Astrocyte (in vitro differentiated cells and primary cell): ENCODE measurements around the gene LRMDA. TPM values are rescaled to one million over a fixed set of nuclear protein-coding genes. Genes with fewer than 3 reads are reported as not detected.

Experiments
- DNase-seq: peaks from one replicate; pipeline ENCODE4 v3.0.0-alpha.2; 2010; ENCODE audit warnings: low read depth
- FAIRE-seq: peaks from 2 replicates; lab custom pipeline; 2011; peaks lifted over from hg19 to GRCh38; lab: Jason Lieb, UNC
- H2AFZ ChIP-seq: 2 replicates; pipeline ENCODE4 v1.6.0; 2012; ENCODE audit warnings: low read depth, low read length, inconsistent platforms
- H3K27ac ChIP-seq: 2 replicates; pipeline ENCODE4 v1.5.1; 2011; ENCODE audit warnings: low read depth, low read length, inconsistent platforms
- H3K27me3 ChIP-seq: 2 replicates; pipeline ENCODE4 v1.6.0; 2011; ENCODE audit warnings: low read length, inconsistent platforms; ENCODE audit not compliant: insufficient read depth
- H3K36me3 ChIP-seq: 2 replicates; pipeline ENCODE4 v1.5.1; 2011; ENCODE audit warnings: low read length, inconsistent platforms; ENCODE audit not compliant: insufficient read depth
- H3K4me1 ChIP-seq: 2 replicates; pipeline ENCODE4 v1.5.1; 2011; ENCODE audit warnings: low read length, inconsistent platforms; ENCODE audit not compliant: insufficient read depth
- H3K4me2 ChIP-seq: 2 replicates; pipeline ENCODE4 v1.6.0; 2012; ENCODE audit warnings: low read length, inconsistent platforms
- H3K4me3 ChIP-seq: 2 replicates; pipeline ENCODE4 v1.5.1; 2011; ENCODE audit warnings: low read depth, mild to moderate bottlenecking, low read length, inconsistent platforms; ENCODE audit not compliant: insufficient read depth
- H3K79me2 ChIP-seq: 2 replicates; pipeline ENCODE4 v1.6.0; 2012; ENCODE audit warnings: mild to moderate bottlenecking, low read length, inconsistent platforms; ENCODE audit not compliant: insufficient read depth
- H3K9ac ChIP-seq: 2 replicates; pipeline ENCODE4 v1.6.0; 2012; ENCODE audit warnings: mild to moderate bottlenecking, low read length, inconsistent platforms
- H3K9me3 ChIP-seq: 2 replicates; pipeline ENCODE4 v1.5.1; 2012; ENCODE audit warnings: low read depth, mild to moderate bottlenecking, low read length, inconsistent platforms; ENCODE audit not compliant: insufficient read depth
- H4K20me1 ChIP-seq: 2 replicates; pipeline ENCODE4 v1.6.0; 2012; ENCODE audit warnings: low read length, inconsistent platforms; ENCODE audit not compliant: insufficient read depth
- H3K27ac Mint-ChIP-seq: one replicate; pipeline ENCODE4 v1.8.0; 2021; ENCODE audit warnings: mild to moderate bottlenecking, mixed read lengths; ENCODE audit not compliant: unreplicated experiment
- H3K27me3 Mint-ChIP-seq: one replicate; pipeline ENCODE4 v1.8.0; 2021; ENCODE audit warnings: low read depth, mixed read lengths; ENCODE audit not compliant: unreplicated experiment
- H3K36me3 Mint-ChIP-seq: one replicate; pipeline ENCODE4 v1.8.0; 2021; ENCODE audit warnings: low read depth, mixed read lengths; ENCODE audit not compliant: unreplicated experiment
- H3K4me1 Mint-ChIP-seq: one replicate; pipeline ENCODE4 v1.8.0; 2021; ENCODE audit warnings: low read depth, mixed read lengths; ENCODE audit not compliant: unreplicated experiment
- H3K4me3 Mint-ChIP-seq: one replicate; pipeline ENCODE4 v1.8.0; 2021; ENCODE audit warnings: mild to moderate bottlenecking, moderate library complexity, mixed read lengths; ENCODE audit not compliant: unreplicated experiment
- H3K9me3 Mint-ChIP-seq: one replicate; pipeline ENCODE4 v1.8.0; 2021; ENCODE audit warnings: mild to moderate bottlenecking, mixed read lengths; ENCODE audit not compliant: unreplicated experiment
- EZH2 ChIP-seq: IDR thresholded peaks from 2 replicates; pipeline ENCODE4 v1.6.1; 2012; ENCODE audit warnings: mild to moderate bottlenecking, low read length, inconsistent platforms; ENCODE audit not compliant: insufficient read depth
- total RNA-seq: library from RNA; stranded (reverse); gene quantifications from 2 replicates; pipeline ENCODE4 v1.2.1, GENCODE V29; 2021
- TF ChIP-seq, protein P1 (sequence below): IDR thresholded peaks from 2 replicates; pipeline ENCODE4 v1.5.1; 2011; ENCODE audit warnings: low read depth, mild to moderate bottlenecking, inconsistent platforms, low read length, moderate library complexity; ENCODE audit not compliant: insufficient read depth

The LRMDA gene
- total RNA-seq, 1 donor from 2014 or later, result 2.7 TPM

- no peak overlapping the region for H3K4me3 ChIP-seq
- Mint-ChIP-seq H3K27me3 (no peaks in the 10 kb centered on the region), H3K9me3 (no peaks in the 10 kb centered on the region), H3K4me1 (peaks cover 22% of the 10 kb centered on the region), H3K27ac (no peak overlapping the region), H3K4me3 (no peak overlapping the region), H3K36me3 (no peaks in the 10 kb centered on the region)
- H4K20me1 ChIP-seq, result no peaks in the 10 kb centered on the region
- no peaks in the 10 kb centered on the region for H3K4me1 ChIP-seq
- no peak overlapping the region for H3K27ac ChIP-seq
- no peak for TF ChIP-seq EZH2
- TF ChIP-seq, protein P1, sequence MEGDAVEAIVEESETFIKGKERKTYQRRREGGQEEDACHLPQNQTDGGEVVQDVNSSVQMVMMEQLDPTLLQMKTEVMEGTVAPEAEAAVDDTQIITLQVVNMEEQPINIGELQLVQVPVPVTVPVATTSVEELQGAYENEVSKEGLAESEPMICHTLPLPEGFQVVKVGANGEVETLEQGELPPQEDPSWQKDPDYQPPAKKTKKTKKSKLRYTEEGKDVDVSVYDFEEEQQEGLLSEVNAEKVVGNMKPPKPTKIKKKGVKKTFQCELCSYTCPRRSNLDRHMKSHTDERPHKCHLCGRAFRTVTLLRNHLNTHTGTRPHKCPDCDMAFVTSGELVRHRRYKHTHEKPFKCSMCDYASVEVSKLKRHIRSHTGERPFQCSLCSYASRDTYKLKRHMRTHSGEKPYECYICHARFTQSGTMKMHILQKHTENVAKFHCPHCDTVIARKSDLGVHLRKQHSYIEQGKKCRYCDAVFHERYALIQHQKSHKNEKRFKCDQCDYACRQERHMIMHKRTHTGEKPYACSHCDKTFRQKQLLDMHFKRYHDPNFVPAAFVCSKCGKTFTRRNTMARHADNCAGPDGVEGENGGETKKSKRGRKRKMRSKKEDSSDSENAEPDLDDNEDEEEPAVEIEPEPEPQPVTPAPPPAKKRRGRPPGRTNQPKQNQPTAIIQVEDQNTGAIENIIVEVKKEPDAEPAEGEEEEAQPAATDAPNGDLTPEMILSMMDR, result no peak
- H3K79me2 ChIP-seq, result no peaks in the 10 kb centered on the region
- H3K27me3 ChIP-seq, result no peaks in the 10 kb centered on the region
- DNase-seq (no peak), FAIRE-seq (no peak)
- no peak overlapping the region for H3K4me2 ChIP-seq
- H2AFZ ChIP-seq, result no peak overlapping the region
- no peaks in the 10 kb centered on the region for H3K9me3 ChIP-seq
- H3K36me3 ChIP-seq, result no peaks in the 10 kb centered on the region
- H3K9ac ChIP-seq, result no peak overlapping the region
Observed at GRCh38 chr10:76297358-76297757, 865.9 kb downstream of the LRMDA start.

GRCh38 chr10:76297780-76298281 lies 866.4 kb downstream of the LRMDA start:
- Histone ChIP-seq H3K36me3 (no peaks in the 10 kb centered on the region), H3K4me2 (no peak overlapping the region), H3K4me3 (no peak overlapping the region), H3K27me3 (no peaks in the 10 kb centered on the region), H3K79me2 (no peaks in the 10 kb centered on the region), H2AFZ (no peak overlapping the region), H4K20me1 (no peaks in the 10 kb centered on the region), H3K9me3 (no peaks in the 10 kb centered on the region), H3K4me1 (peaks cover 3% of the 10 kb centered on the region), H3K9ac (no peak overlapping the region), H3K27ac (no peak overlapping the region)
- FAIRE-seq (no peak), DNase-seq (no peak)
- no peaks in the 10 kb centered on the region for H3K36me3 Mint-ChIP-seq
- TF ChIP-seq, protein P1, result no peak
- no peak for TF ChIP-seq EZH2
- H3K9me3 Mint-ChIP-seq, result no peaks in the 10 kb centered on the region
- no peaks in the 10 kb centered on the region for H3K27me3 Mint-ChIP-seq
- H3K4me3 Mint-ChIP-seq, result no peak overlapping the region
- peaks cover 25% of the 10 kb centered on the region for H3K4me1 Mint-ChIP-seq
- no peak overlapping the region for H3K27ac Mint-ChIP-seq

DNA sequence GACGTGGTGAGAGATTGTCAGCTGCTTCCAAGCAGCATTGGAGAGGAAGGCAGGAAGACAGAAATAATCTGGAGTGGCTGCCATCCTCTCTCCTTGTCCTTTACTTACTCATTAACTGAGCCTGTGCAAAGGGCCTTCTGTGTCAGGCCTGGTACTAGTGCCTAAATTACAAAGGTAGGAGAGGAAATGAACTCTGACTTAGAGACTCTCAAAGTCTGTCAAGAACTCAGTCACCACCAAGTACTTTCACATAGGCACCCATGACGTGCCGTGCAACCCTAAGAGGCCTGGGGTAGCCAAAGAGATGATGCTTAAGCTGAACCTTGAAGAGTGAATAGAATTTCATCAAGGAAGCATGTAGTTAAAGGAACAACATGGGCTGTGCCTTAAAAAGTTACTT lies 866.9 kb downstream of the LRMDA start:
- H3K79me2 ChIP-seq, result no peaks in the 10 kb centered on the region
- H3K4me1 ChIP-seq, result peaks cover 8% of the 10 kb centered on the region
- no peaks in the 10 kb centered on the region for H4K20me1 ChIP-seq
- DNase-seq, result no peak
- Mint-ChIP-seq H3K36me3 (no peaks in the 10 kb centered on the region), H3K27me3 (no peaks in the 10 kb centered on the region), H3K4me3 (no peak overlapping the region), H3K27ac (no peak overlapping the region), H3K4me1 (peaks cover 29% of the 10 kb centered on the region), H3K9me3 (no peaks in the 10 kb centered on the region)
- H3K27ac ChIP-seq, result no peak overlapping the region
- no peak overlapping the region for H2AFZ ChIP-seq
- TF ChIP-seq EZH2, result no peak
- TF ChIP-seq, protein P1, result no peak
- no peak overlapping the region for H3K9ac ChIP-seq
- H3K27me3 ChIP-seq, result no peaks in the 10 kb centered on the region
- no peaks in the 10 kb centered on the region for H3K9me3 ChIP-seq
- H3K4me2 ChIP-seq, result no peak overlapping the region
- FAIRE-seq, result no peak
- H3K36me3 ChIP-seq, result no peaks in the 10 kb centered on the region
- H3K4me3 ChIP-seq, result no peak overlapping the region
